Endothelial cell of umbilical vein (primary cell): ENCODE results near the gene RPS6KB1. TPM values are rescaled to one million over a fixed set of nuclear protein-coding genes. Genes with fewer than 3 reads are reported as not detected.
A peak's percentile ranks its signal among the peaks of the same experiment; 100 is the strongest.
"Not testable (repeated sequence)": the region's sequence is repeated elsewhere in the genome, so short reads cannot be mapped to it uniquely, and the experiment has no call there.

ENCODE experiments used
- BruUV-seq: library from RNA; stranded (reverse); fragments of 400-500 nt; replicated peaks from 2 replicates; lab custom pipeline; 2021; lab: Mats Ljungman, UMichigan
- CTCF ChIA-PET: fragments of 300-600, 350-600 bp; sonication (Branson Sonifier 250); formaldehyde crosslinking; loops from one replicate; lab custom pipeline; 2021; ENCODE audit warnings: antibody characterized with exemption, inconsistent platforms; lab: Charles Lee
- POLR2A ChIA-PET: fragments of 300-600, 350-600 bp; sonication (Branson Sonifier 250); formaldehyde crosslinking; loops from one replicate; lab custom pipeline; 2021; ENCODE audit warnings: antibody characterized with exemption, inconsistent platforms; lab: Charles Lee
- DNase-seq: peaks from one replicate; pipeline ENCODE4 v3.0.0-alpha.2; 2011; ENCODE audit warnings: low read depth, low spot score
- FAIRE-seq: peaks from 2 replicates; lab custom pipeline; 2011; peaks lifted over from hg19 to GRCh38; lab: Jason Lieb, UNC
- H2AFZ ChIP-seq: 2 replicates; pipeline ENCODE4 v1.6.0; 2012; ENCODE audit warnings: low read depth, low read length, control low read depth, inconsistent platforms
- H3K27ac ChIP-seq: 2 replicates; pipeline ENCODE4 v1.5.1; 2011; ENCODE audit warnings: low read depth, mild to moderate bottlenecking, control low read depth, low read length, moderate library complexity; ENCODE audit not compliant: insufficient read depth
- H3K27me3 ChIP-seq, 2 experiments: 2 replicates each; pipeline versions ENCODE4 v1.6.0 to v1.6.1; 2011; ENCODE audit warnings: low read length in 2 of 2, mixed read lengths in 1 of 2; ENCODE audit not compliant: control insufficient read depth in 2 of 2, insufficient read depth in 2 of 2
- H3K36me3 ChIP-seq, 2 experiments: 2 replicates in 1 of 2; 3 replicates in 1 of 2; pipeline ENCODE4 v1.5.1; 2011; ENCODE audit warnings: low read length in 2 of 2, mild to moderate bottlenecking in 1 of 2, moderate library complexity in 1 of 2; ENCODE audit not compliant: control insufficient read depth in 2 of 2, insufficient read depth in 2 of 2; ENCODE audit errors: extremely low read depth in 1 of 2
- H3K4me1 ChIP-seq: 3 replicates; pipeline ENCODE4 v1.5.1; 2011; ENCODE audit warnings: mild to moderate bottlenecking, low read length; ENCODE audit not compliant: control insufficient read depth, insufficient read depth; ENCODE audit errors: extremely low read depth
- H3K4me2 ChIP-seq: 2 replicates; pipeline ENCODE4 v1.6.1; 2011; ENCODE audit warnings: low read length, control low read depth, mixed read lengths; ENCODE audit not compliant: insufficient read depth
- H3K4me3 ChIP-seq, 3 experiments: fragments of 200-600 bp in 1 of 3; sonication (generic), shearing (Covaris generic) in 1 of 3; replicated peaks in 1 of 3; 2 replicates each; pipeline ENCODE4 v1.5.1; 2011 to 2016; ENCODE audit warnings: control low read depth in 3 of 3, low read length in 3 of 3, mild to moderate bottlenecking in 2 of 3, inconsistent platforms in 1 of 3, low read depth in 1 of 3, moderate library complexity in 1 of 3; ENCODE audit not compliant: insufficient read depth in 1 of 3
- H3K79me2 ChIP-seq: 2 replicates; pipeline ENCODE4 v1.6.0; 2012; ENCODE audit warnings: low read length, inconsistent platforms; ENCODE audit not compliant: control insufficient read depth, insufficient read depth
- H3K9ac ChIP-seq: replicated peaks from 2 replicates; pipeline ENCODE3; 2011; ENCODE audit warnings: low read length, control low read depth; ENCODE audit not compliant: insufficient read depth; ENCODE audit errors: extremely low read depth
- H3K9me1 ChIP-seq: replicated peaks from 3 replicates; pipeline ENCODE4 v1.6.0; 2011; ENCODE audit warnings: mild to moderate bottlenecking, low read length; ENCODE audit not compliant: control insufficient read depth, insufficient read depth; ENCODE audit errors: extremely low read depth
- H3K9me3 ChIP-seq: replicated peaks from 2 replicates; pipeline ENCODE4 v1.5.1; 2012; ENCODE audit warnings: low read length, inconsistent platforms; ENCODE audit not compliant: control insufficient read depth, insufficient read depth
- H4K20me1 ChIP-seq: replicated peaks from 2 replicates; pipeline ENCODE3; 2011; ENCODE audit warnings: mild to moderate bottlenecking, low read length; ENCODE audit not compliant: control insufficient read depth, insufficient read depth; ENCODE audit errors: extremely low read depth
- EZH2 ChIP-seq: IDR thresholded peaks from 2 replicates; pipeline ENCODE4 v1.6.1; 2012; ENCODE audit warnings: borderline replicate concordance, low read depth, mild to moderate bottlenecking, moderate library complexity, low read length, inconsistent platforms; ENCODE audit not compliant: severe bottlenecking
- FOS ChIP-seq: IDR thresholded peaks from 2 replicates; pipeline ENCODE4 v1.6.1; 2011; ENCODE audit warnings: mild to moderate bottlenecking, low read length, moderate library complexity, borderline replicate concordance; ENCODE audit not compliant: insufficient read depth
- GATA2 ChIP-seq: IDR thresholded peaks from 2 replicates; pipeline ENCODE4 v1.7.0; 2011; ENCODE audit warnings: low read depth, mild to moderate bottlenecking, moderate library complexity, mixed read lengths, low read length; ENCODE audit not compliant: insufficient read length, insufficient read depth
- JUN ChIP-seq: IDR thresholded peaks from 2 replicates; pipeline ENCODE4 v1.6.1; 2011; ENCODE audit warnings: borderline replicate concordance, low read depth; ENCODE audit not compliant: insufficient read length, insufficient read depth
- MYC ChIP-seq: IDR thresholded peaks from one replicate; pipeline ENCODE4 v1.6.1; 2011; ENCODE audit warnings: mild to moderate bottlenecking, low read depth, low read length
- POLR2A ChIP-seq: IDR thresholded peaks from 2 replicates; pipeline ENCODE4 v1.6.1; 2012; ENCODE audit warnings: low read depth, mild to moderate bottlenecking, control low read depth, low read length
- POLR2AphosphoS5 ChIP-seq: IDR thresholded peaks from 2 replicates; pipeline ENCODE4 v1.6.1; 2012; ENCODE audit warnings: low read depth, mild to moderate bottlenecking, control low read depth, low read length, moderate library complexity; ENCODE audit not compliant: insufficient read depth
- dilution Hi-C: fragments of 300-500 bp; cut with MboI; formaldehyde crosslinking; loops from one replicate; pipeline ENCODE4 v1.15.0; 2019; ENCODE audit warnings: low sequenced_read_pairs; ENCODE audit not compliant: extremely low pct_ligation_motif_present
- intact Hi-C: fragments of 100-400 bp; cut with micrococcal nuclease; formaldehyde crosslinking; loops from one replicate; pipeline ENCODE4 v1.10.0; 2022
- polyA plus RNA-seq, 4 experiments: library from polyadenylated mRNA; depleted of rRNA in 3 of 4; stranded (reverse) in 3 of 4; unstranded in 1 of 4; fragments of >200 nt; gene quantifications; 2 replicates each; pipeline versions ENCODE4 v1.2.1 to v1.2.3, GENCODE V29; 2011 to 2012; ENCODE audit warnings: missing spikeins in 1 of 4
- total RNA-seq: library from RNA; stranded (reverse); gene quantifications from 2 replicates; pipeline ENCODE4 v1.2.3, GENCODE V29; 2021
- TF ChIP-seq, protein P1 (sequence below): IDR thresholded peaks from 2 replicates; pipeline ENCODE4 v1.6.1; 2011; ENCODE audit not compliant: insufficient read depth, insufficient read length
- TF ChIP-seq, protein P2 (sequence below), 2 donors: IDR thresholded peaks; 1 replicate in 1 of 2; 2 replicates in 1 of 2; pipeline ENCODE4 v1.5.1; 2011; ENCODE audit warnings: low read length in 2 of 2, mild to moderate bottlenecking in 2 of 2, moderate library complexity in 2 of 2, control low read depth in 1 of 2, inconsistent platforms in 1 of 2, low read depth in 1 of 2; ENCODE audit not compliant: insufficient read depth in 1 of 2; ENCODE audit errors: extremely low read depth in 1 of 2

Gene RPS6KB1
- total and polyA plus RNA-seq, 2 donors (not counting 3 experiments of a cell fraction or from before 2014, with no cell fraction given): 5.4 to 45.7 TPM

DNA sequence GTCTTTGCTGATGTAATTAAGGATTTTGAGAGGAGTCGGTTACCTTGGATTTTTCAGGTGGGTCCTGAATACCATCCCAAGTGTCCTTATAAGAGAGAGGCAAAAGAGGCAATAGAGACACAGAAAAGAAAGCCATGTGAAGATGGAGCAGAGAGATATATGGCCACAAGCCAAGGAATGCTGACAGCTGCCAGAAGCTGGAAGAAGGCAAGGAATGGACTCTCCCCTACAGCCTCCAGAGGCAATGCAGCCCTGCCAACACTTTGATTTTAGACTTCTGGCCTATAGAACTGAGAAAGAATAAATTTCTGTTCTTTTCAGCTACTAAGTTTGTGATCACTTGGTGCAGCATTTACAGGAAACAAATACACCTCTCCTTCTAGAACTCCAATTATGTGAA is 79.9 kb downstream of the RPS6KB1 start:
- Histone ChIP-seq H3K4me3 (no peak overlapping the region), H3K4me2 (no peak overlapping the region), H3K27ac (no peak overlapping the region), H3K9me1 (no peaks in the 10 kb centered on the region), H3K79me2 (no peaks in the 10 kb centered on the region), H3K9ac (no peak overlapping the region), H3K4me1 (no peaks in the 10 kb centered on the region), H3K9me3 (no peaks in the 10 kb centered on the region), H4K20me1 (no peaks in the 10 kb centered on the region), H3K36me3 (no peaks in the 10 kb centered on the region), H2AFZ (no peak overlapping the region), H3K27me3 (peaks cover 0 to 3% of the 10 kb centered on the region in 2 experiments)
- intact Hi-C loops (no loop called here), dilution Hi-C loops (no loop called here)
- no TSS peak for BruUV-seq
- DNase-seq (no peak), FAIRE-seq (peak; percentile 37)
- TF ChIP-seq POLR2AphosphoS5 (no peak), GATA2 (no peak), MYC (no peak), POLR2A (no peak), JUN (no peak), EZH2 (no peak), FOS (no peak)
- TF ChIP-seq, protein P1, sequence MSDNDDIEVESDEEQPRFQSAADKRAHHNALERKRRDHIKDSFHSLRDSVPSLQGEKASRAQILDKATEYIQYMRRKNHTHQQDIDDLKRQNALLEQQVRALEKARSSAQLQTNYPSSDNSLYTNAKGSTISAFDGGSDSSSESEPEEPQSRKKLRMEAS: no peak
- TF ChIP-seq, protein P2, sequence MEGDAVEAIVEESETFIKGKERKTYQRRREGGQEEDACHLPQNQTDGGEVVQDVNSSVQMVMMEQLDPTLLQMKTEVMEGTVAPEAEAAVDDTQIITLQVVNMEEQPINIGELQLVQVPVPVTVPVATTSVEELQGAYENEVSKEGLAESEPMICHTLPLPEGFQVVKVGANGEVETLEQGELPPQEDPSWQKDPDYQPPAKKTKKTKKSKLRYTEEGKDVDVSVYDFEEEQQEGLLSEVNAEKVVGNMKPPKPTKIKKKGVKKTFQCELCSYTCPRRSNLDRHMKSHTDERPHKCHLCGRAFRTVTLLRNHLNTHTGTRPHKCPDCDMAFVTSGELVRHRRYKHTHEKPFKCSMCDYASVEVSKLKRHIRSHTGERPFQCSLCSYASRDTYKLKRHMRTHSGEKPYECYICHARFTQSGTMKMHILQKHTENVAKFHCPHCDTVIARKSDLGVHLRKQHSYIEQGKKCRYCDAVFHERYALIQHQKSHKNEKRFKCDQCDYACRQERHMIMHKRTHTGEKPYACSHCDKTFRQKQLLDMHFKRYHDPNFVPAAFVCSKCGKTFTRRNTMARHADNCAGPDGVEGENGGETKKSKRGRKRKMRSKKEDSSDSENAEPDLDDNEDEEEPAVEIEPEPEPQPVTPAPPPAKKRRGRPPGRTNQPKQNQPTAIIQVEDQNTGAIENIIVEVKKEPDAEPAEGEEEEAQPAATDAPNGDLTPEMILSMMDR (IDR thresholded peaks at IDR 0.05; ENCODE audit: extremely low read depth in 1 of 2, insufficient read depth in 1 of 2, low read depth in 1 of 2, low read length in 2 of 2): no peak
- ChIA-PET POLR2A (no interaction called here), CTCF (interaction anchor here (0.6 to 1.5 kb wide), 2 partner anchors 59 to 370 kb away, joined by 3 to 4 read pairs; no protein-coding TSS in a partner anchor)

DNA sequence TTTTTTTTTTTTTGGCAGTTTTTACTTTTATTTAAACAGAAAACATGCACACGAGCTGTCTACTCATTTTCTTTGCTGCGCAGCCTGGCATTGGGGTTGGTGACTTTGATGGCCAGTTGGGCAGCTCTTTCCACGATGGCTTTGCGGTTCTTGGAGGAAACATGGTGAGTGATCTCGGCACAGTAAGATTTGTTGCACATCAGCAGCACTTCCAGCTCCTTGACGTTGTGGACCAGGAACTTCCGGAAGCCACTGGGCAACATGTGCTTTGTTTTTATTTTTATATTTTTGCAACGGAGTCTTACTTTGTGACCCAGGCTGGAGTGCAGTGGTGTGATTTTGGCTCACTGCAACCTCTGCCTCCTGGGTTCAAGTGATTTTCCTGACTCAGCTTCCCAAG is 80.6 kb downstream of the RPS6KB1 start:
- H3K4me3 ChIP-seq, H3K27me3 ChIP-seq, H3K9ac ChIP-seq, H2AFZ ChIP-seq, dilution Hi-C loops, H3K9me1 ChIP-seq, H3K27ac ChIP-seq, H3K4me2 ChIP-seq, H3K9me3 ChIP-seq, H3K79me2 ChIP-seq, DNase-seq, BruUV-seq, POLR2A ChIA-PET, intact Hi-C loops, H3K36me3 ChIP-seq, H4K20me1 ChIP-seq, H3K4me1 ChIP-seq, FAIRE-seq: not testable (repeated sequence)
- CTCF ChIA-PET: interaction anchor here (0.6 to 1.5 kb wide), 2 partner anchors 60 to 371 kb away, joined by 3 to 4 read pairs; no protein-coding TSS in a partner anchor

DNA sequence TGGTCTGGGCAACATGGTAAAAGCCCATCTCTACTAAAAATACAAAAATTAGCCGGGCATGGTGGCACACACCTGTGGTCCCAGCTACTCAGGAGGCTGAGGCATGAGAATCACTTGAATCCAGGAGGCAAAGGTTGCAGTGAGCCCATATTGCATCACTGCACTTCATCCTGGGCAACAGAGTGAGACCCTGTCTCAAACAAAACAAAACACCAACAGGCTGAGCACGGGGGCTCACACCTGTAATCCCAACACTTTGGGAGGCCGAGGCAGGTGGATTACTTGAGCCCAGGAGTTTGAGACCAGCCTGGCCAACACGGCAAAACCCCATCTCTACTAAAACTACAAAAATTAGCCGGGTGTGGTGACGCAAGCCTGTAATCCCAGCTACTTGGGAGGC is 82.2 kb downstream of the RPS6KB1 start:
- H3K9me1 ChIP-seq, DNase-seq, H3K9me3 ChIP-seq, H3K36me3 ChIP-seq, CTCF ChIA-PET, H3K4me1 ChIP-seq, H3K79me2 ChIP-seq, intact Hi-C loops, POLR2A ChIA-PET, H2AFZ ChIP-seq, dilution Hi-C loops, FAIRE-seq, H3K4me3 ChIP-seq, BruUV-seq, H4K20me1 ChIP-seq, H3K9ac ChIP-seq, H3K4me2 ChIP-seq, H3K27ac ChIP-seq, H3K27me3 ChIP-seq: not testable (repeated sequence)
